ENCODE measurements around the gene TMEM236.
A peak's percentile ranks its signal among the peaks of the same experiment; 100 is the strongest.
"Not testable (repeated sequence)": the region's sequence is repeated elsewhere in the genome, so short reads cannot be mapped to it uniquely, and the experiment has no call there.

The TMEM236 gene

DNA sequence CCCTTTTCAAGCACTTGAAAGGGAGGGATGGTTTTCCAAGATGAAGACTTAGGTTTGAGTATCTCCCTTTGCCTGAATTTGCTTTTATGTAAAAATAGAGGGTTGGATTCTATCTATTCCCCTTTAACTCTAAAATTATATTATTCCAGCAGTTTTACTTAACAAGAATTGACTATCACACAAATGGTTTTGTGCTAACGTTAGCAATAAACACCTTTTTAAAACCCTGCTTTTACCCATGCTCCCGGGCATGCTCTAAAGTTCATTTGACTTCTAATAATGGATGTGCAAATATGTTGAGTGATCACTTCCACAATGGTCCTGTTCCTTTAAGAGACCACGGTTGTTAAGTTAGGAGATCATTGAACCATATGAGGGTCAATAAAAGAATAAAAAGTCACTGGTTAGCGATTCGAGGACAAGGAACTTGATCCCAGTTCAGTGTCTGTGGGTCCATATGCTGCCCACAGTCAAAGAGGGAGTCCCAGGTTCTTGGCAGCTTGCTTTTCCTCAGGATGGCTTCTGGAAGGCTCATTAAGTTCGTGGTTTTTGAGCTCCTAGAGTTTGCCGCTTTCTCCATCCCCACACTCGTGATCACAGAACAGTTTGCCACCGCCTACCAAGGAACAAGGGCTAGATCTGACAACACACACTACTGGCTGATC is at the start of gene TMEM236:
Gene TMEM236 (plus strand): TSS at position 421 of the 665 bp plus-strand sequence. CDS start 95 bp downstream, at position 516.
- FAIRE-seq, result no peak

DNA sequence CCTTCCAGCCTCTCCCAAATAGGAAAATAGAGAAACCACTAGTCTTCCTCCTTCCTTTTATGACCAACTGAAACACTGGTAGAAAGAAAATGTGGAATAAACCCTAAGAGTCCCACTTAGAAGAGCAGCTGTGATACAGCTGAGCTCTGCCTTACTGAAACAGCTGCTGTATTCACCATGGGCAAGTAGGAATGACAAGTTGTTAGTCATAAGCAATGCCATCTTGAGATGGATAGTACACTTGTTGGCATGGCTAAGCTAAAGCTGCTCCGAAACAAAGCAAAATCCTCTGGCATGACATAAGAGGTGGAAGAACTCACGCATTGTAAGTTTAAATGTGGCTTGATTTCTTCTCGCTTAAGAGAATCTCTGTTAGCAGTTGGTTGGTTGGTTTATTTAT is 48.3 kb upstream of the TMEM236 start:
- FAIRE-seq, result no peak

DNA sequence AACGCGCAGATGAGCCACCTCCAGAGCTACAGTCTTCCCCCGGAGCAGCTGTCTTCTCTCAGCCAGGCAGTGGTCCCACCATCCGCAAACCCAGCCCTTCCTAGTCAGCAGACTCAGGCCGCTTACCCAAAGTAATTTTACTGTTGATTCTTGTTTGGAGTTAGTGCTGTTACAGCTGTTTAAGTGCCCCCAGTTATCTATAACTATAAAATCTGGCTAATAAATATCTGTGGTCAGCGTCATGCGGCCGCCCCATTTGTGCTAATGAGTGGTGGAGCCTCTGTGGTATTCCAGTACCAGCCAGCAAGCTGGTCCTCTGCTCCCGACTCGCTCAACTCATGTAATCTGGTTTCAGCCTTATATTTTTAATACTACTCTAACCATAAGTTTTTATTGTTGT is 43.2 kb upstream of the TMEM236 start:
- no peak for FAIRE-seq

DNA sequence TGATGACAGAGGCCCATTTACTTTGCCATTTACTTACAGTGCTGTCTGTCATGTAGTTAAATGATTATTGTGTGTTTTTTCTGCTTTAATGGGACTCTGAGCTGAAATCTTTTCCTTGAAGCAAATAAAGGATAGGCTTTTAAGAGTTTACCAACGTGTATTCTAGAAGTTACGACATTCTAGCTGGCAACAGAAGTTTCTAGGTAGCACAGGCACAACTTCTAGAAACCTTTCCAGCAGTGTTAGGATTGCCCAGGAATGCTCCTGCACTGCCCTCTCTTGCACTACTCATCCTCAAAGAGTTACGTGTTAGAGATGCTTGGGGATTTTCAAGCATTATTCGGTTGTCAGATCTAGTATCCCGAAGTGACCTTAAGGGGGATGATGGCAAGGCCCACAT is 42.5 kb upstream of the TMEM236 start:
- no peak for FAIRE-seq

GRCh38 chr10:17710181-17710580 is 41.8 kb upstream of the TMEM236 start:
- FAIRE-seq, result no peak

DNA sequence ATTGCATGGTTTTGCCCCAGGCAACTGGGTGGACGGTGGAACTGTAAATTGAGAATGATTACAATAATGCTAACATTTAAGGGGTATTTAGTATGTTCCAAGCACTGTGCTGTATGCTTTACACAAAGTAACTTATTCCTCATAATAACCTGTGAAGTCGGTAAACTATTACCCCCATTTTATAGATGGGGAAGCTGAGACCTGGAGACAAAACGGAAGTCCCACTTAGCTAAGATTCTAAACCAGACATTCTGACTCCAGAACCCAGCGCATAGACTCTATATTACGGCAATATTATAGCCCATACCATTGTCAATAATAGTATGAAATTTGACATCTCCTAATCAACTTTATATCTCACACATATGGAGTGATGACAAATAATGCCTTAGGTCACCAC is 39.9 kb upstream of the TMEM236 start:
- FAIRE-seq, result no peak

DNA sequence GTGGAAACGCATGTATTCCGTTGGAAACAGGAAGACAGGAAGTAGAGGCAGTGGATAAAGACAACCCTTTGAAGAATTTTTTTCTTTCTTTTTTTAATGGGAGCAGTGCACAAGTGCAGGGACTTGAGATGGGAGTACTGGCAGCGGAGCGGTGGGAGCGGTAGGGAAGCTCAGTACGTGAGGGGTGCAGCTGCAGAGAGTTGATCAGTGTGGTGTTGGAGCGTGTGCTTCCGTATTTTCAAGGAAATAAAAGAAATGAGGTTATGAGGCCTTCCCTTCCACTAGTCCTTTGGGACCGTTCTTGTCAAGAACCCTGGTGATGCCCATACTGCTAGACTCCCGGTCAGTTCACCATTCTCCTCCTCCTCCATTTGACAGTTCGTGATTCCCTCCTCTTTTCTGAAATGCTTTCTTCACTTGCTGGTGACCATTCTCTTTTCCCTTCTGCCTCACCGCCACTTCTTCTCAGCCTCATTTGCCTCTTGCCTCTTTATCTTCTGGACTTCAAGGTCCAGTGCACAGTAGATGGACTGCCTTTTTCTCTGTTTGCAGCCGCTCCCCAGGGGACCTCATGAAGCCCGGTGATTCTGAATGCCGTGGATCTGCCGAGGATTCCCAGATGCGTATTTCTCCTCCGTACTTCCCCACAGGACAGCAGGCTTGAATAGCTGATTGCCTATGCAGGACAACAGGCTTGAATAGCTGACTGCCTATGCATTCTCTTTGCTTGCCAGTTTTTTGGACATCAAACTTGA is 39.1 kb upstream of the TMEM236 start:
- FAIRE-seq, result no peak

GRCh38 chr10:17713758-17714157 is 38.2 kb upstream of the TMEM236 start:
- no peak for FAIRE-seq

- no peak for FAIRE-seq
These were observed 35.8 kb upstream of the TMEM236 start for GRCh38 chr10:17716161-17716560.

- FAIRE-seq, result not testable (repeated sequence)
These were observed 29.5 kb upstream of the TMEM236 start for GRCh38 chr10:17722317-17723014.

DNA sequence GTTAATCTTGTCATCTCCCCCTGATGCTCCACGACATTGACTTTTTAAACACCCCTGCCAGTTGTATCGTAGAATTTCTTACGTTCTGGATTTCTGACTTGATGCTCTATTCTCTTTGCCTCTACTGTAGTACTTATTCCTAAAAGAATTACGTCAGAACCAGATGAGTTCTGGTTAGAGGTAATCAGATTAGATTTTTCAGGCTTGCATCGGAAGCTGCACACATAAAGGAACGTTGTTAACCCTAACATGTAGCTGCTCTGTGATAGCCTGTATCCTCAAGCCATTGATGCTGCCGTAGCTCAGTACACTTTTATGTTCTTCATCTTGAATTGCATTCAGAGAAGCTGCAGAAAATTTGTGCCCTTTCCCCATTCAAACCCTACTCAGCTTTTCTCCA is 26.3 kb upstream of the TMEM236 start:
- no peak for FAIRE-seq

- FAIRE-seq, result no peak
These were observed 22.4 kb upstream of the TMEM236 start for GRCh38 chr10:17729630-17730029.

- FAIRE-seq, result no peak
These were observed 21.3 kb upstream of the TMEM236 start for GRCh38 chr10:17730667-17731066.

DNA sequence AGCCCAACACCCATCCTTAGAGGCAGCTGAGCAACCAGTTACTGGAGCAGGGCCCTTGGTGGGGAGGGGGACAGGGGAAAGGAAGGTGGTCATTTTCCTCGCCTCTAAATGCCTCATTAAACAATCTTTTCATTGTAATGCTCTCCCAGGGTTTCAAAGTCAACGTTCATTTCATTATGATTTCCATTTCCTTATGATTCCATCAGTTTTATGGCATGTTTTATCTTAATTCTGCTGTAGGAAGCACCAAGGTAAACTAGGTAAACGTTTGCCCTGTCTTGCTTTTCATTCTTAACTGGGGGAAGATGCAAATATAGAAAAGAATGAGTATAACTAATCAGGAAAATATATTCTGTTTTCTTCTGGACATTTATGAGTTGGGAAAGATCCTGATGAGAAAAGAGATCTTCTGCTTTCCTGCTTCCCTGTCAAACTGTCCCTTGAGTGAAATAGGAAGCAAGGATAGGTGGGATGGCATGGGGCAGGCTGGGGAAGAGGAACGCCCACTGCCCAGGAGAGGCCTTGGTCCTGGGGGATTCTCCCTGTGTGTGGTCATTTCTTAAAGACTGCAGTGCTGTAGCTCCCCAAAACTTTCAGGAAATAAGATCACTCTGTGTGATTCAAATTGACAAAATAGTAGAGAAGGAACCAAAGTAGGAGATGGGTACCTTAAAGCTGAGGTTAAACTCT is 20.5 kb upstream of the TMEM236 start:
- FAIRE-seq, result no peak

DNA sequence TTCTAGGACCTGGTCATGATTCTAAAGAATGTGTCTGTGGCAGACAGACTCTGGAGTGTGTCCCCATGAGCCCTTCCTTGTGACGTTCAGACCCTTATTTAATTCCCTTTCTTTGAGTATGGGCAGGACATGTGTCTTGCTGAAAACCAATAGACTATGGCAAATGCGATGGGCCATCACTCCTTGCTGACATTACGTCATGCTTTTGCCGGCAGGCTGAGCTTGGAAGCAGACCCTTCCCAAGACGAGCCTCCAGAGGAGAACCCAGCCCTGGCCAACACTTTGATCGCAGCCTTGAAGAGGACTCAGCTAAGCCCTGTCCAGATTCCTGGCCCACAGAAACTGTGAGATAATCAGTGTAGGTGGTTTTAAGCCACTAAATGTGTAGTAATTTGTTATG is 18.4 kb upstream of the TMEM236 start:
- FAIRE-seq, result no peak

DNA sequence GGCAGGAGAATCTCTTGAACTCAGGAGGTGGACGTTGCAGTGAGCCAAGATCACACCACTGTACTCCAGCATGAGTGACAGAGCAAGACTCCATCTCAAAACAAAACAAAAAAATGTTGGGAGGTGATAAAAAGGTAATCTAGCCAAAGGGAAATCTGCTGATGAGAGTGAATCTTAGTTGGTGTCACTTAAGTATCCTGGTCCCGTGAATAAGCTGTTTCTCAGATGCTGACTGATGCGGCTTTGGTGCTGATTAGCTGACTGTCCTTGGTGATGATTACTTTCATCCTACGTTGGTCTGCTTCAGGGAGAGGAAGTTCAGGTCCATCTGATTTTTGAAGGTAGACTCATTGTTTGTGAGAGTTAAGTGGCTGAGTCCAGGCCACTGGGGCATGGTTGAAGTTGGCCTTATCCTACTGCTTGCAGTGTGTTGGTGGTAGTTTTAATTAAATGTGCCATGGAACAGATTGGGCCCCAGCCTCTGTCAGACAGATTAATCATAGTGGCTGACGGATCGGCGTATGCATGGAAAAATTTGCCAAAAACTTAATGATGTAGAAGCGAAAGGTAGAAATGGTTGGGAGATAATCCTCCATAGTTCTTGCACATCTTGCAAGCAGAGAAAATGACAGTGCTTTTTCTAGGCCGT is 17.4 kb upstream of the TMEM236 start:
- no peak for FAIRE-seq

GRCh38 chr10:17735166-17735941 is 16.6 kb upstream of the TMEM236 start:
- FAIRE-seq, result no peak

DNA sequence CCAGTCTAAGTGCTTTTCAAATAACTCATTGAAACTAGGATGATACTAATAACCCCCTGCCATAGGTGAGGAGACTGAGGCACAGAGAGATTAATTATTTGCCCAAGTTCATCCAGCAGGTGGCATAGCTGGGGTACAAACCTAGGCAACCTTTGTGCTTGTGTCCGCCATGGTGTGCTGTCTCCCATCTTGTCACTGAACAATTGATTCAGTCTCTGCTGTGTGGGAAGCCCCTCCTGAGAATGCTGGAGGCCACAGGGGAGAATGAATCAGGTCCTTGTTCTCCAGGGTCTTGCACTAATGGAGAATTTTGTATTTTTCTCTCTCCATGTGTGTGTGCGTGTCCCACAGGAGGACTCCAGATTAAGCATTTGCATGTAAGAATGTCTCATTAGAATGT is 15.8 kb upstream of the TMEM236 start:
- FAIRE-seq, result no peak

DNA sequence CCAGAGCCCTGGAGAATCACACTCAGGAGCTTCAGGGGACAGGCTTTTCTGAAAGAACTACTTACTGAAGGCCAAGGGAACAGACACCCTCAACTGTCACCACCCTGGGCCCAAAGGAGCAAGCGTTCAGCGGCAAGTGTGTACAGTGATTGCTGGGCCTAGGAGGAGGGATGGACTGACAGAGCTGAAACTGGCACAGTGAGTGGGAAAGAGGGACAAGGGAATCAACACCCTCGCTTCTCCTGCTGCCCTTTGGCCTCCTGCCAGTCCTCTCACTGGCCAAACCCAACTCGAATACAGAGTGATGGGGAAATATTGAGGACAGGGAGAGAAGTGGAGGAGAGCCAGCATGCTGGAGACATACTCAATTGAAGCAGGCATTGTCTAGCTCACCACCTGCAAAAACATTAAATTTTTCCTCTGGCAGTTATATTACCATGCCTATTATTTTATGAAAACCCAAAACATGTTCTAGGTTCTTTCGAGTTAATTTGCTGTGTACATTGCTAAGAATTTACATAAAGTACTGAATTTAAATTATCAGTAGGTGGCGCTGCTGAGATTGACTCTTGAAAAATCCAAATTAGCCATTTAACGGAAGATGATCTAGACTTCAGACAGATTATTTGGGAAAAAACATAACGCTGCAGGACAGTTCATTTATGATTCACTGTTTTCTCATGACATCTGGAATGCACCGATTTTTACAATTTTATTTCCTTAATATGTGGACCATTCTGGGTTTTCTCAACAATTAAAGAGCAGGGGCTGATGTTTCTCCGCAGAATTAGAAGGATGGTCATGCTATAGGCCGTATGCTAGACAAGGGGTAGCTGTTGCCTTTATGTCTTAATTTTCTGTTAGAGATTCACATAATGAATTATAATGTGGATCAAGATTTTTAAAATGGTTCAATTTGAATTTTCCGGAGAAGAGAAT is 14.7 kb upstream of the TMEM236 start:
- peak; percentile 85 for FAIRE-seq

DNA sequence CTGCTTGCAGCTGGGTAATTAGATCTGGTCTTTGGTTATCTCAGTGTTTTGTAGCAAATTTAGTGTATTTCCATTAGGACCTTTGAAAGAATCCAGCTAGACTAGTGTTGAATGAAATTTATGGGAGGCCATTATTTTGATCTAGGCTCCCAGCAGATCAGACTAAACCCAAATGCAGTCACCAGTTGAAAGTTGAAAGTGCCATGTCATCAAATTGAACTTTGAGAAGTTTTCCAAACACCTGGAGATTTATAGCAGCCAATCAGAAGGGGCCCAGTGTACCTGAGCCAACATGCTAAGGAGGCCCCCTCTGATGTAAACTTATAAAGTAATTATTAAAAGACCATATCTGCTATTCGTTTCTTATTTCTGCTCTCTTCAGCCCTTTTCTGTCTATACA is 11.3 kb upstream of the TMEM236 start:
- no peak for FAIRE-seq

DNA sequence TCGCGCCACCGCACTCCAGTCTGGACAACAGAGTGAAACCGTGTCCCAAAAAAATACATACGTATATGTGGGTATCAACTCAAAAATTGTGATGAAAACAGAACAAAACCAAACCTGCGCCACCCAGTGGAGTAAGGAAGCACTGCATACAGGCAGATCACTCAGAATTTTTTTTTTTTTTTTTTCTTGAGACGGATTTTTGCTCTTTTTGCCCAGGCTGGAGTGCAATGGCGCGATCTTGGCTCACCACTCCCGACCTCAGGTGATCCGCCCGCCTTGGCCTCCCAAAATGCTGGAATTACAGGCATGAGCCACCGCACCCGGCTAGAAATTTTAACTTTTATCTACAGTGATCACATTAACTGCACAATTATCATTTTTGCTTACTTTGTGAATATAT is 9.1 kb upstream of the TMEM236 start:
- peak; percentile 63 for FAIRE-seq

Measured in TTC549 (cell line).